CD4-positive, alpha-beta T cell treated with Interleukin-17A for 1 hour (primary cell): ENCODE measurements around the gene COL4A5.

ENCODE experiments used
- DNase-seq: peaks from one replicate; pipeline ENCODE4 v3.0.0-alpha.2; 2020

The COL4A5 gene

DNA sequence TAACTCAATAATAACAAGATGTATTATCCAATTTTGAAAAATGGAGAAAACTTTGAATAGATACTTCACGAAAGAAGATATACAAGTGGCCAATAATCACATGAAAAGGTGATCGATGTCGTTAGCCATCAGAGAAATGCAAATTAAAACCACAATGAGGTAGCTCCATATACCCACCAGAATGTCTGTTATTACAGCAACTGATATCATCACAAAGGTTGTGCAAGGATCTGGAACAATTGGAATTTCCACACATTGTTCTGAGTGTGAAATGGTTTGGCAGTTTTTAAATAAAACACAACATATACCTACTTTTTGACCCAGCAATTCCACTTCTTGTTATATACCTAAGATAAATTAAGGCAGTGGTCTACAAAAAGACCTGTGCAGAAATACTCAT, 225.1 kb downstream of the COL4A5 start:
- DNase-seq = no peak

DNA sequence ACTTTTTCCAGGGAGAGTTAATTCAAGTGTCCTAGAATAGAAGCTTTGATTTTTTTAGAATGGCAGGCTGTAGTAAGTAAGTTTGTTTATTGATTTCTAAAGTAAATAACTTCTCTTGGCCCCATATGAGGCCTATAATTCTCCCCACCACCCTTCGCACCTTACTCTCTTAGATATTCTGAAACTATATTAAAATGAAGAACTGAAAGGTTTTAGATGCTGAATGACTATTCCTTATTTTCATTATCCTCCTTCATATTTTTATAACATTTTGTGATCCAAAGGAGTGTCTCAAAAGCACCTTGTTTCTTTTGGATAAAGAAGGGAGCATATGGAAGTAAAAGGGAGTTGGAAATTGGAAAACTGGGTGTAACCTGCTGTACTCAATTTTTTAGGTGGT, 226.5 kb downstream of the COL4A5 start:
- DNase-seq = no peak

DNA sequence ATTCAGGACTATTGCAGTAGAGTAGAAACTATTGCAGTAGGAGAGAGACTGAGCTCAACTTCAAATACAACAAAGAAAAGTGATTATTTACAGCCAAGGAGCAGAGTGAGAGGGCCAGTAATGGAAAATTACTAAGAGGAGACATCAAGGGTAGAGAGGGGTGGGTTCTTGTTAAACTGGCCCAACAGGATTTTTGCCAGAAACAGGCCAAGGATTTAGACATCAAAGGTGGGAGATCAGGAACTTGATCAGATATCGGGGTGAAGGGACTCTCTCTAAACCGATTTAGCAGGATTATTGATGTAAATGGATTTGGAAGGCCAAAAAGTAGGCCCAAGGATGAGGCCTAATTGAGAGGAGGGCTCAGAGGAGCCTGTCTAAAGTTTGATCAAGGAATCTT, 231.9 kb downstream of the COL4A5 start:
- no peak for DNase-seq

DNA sequence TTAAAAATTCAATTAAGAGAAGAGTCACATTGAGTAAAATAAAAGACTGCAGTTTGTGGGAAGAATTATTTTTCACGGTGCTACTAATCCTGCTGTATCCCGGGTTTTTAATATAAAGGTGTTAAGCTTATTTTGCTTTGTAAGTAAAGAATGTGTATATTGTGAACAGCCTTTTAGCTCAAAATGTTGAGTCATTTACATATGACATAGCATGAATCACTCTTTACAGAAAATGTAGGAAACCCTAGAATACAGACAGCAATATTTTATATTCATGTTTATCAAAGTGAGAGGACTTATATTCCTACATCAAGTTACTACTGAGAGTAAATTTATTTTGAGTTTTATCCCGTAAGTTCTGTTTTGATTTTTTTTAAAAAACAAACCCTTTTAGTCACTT, 257.1 kb downstream of the COL4A5 start:
- no peak for DNase-seq

DNA sequence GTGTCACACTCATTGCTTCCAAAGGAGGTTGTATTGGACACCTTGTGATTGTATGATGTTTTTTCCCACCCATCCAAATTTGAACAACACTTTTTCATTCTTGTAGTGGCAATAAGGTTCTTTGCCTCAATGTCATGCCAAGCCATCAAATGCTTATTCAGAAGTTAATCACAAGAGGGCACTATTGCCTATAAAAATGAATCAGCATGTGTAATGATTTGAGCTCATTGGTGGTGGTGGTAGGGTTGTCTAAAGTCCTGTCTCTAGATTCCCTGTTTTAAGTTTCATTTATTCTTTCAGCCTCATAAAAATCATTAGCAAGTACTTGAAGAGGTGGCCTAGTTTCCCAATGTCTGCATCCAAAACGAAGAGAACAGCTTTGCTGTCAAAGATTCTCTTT, 259.7 kb downstream of the COL4A5 start:
- no peak for DNase-seq

DNA sequence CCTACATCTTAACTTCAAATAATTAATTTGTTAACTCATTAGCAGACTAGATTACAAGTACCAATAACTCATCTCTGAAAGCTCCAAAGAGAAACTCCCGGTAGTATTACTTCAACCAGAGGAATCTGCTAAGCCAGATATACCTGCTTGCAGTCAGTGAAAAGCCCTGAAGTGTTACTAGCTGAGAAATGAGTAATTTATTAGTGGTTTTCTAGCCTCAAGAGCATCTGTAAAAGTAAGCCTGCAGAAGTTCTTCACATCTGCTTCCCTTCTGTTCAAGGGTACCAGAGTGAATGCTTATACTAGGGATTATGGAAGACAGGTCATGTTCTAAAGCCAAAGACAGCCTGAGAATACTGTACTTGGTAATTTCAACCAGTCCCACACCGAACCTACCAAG, 262.0 kb downstream of the COL4A5 start:
- DNase-seq = no peak

DNA sequence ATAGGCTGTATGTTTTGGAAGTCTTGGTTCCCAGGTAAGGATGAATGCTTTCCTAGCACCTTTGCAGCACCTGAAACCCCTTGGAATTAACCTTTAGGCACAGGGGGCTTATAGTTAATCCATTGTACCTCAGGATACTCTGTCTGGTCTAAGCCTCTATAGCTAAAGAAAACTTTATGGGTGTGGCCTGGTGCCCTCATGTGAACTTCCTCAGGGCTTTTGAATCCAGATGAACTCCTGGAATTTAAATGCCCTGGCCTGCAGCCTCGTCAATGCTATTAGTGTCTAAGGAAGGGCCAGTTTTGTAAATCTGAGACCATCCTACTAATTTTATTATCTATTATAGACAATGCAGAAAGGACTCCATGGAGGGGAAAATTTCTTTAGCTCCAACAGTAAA, 262.9 kb downstream of the COL4A5 start:
- no peak for DNase-seq

DNA sequence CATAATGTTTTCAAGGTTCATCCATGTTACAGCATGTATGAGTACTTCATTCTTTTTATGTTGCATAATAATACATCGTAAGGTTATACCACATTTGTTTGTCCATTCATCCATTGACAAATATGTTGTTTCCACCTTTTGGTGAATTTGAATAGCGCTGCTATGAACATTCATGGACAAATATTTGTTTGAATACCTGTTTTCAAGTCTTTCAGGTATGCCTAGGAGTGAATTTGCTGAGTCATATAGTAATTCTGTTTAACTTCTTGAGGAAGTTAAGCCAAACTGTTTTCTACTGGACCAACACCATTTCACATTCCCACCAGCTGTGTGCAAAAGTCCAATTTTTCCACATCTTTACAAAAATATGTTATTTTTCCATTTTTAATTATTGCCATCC, 265.2 kb downstream of the COL4A5 start:
- no peak for DNase-seq

DNA sequence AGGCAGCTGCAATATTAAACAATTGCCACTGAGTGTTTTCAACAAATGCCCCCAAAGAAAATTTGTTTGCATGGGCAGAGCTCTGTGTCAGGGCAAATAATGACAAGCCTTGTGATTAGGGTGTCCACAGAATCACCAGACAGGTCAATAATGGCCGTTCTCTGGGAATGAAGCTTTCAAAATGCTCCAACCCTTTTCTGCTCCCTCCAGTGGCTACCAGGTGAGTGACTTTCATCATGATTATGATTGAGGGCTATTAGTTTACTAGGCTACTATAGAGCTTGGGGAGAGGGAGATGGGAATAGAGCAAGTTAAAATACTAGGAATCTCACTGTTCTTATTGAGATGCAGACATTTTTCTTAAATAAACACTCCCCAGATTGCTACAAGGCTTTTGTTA, 273.2 kb downstream of the COL4A5 start:
- no peak for DNase-seq

DNA sequence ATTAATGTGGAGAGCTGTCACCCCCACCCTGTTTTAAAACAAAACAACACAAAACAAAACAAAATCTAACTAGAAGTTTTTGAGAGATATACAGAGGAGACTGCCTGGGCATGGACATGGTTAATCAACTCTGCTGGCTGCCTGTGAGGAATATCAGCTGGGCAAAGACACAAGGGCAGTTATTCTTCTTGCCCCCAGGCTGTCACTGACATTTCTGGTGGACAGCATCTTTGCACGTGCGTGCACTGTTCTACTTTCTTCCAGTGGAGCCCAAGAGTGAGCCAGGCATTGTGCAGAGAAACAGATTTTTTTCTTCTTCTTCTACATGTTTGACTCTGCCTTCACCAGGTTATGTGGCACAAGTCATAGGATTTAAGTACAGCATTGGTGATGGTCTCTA, 282.9 kb downstream of the COL4A5 start:
- DNase-seq = no peak

DNA sequence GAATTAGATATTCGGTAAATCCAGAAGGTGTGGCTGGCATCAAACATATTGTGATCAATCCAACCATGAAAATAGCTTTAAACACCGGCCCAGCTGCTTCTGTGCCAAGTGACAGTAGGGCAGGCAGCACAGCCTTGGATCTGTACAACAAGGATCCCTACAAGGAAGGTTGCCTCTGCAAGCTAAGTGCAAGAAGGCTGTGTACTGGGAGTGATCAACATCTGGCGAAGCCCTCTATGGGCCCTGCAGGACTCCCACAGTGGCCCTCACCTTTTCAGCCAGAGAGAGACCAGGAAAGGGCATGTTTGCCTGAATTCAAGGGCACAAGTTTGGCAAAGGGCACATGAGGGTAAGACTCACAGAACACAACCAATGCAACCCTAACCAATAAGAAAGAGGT, 287.1 kb downstream of the COL4A5 start:
- no peak for DNase-seq

DNA sequence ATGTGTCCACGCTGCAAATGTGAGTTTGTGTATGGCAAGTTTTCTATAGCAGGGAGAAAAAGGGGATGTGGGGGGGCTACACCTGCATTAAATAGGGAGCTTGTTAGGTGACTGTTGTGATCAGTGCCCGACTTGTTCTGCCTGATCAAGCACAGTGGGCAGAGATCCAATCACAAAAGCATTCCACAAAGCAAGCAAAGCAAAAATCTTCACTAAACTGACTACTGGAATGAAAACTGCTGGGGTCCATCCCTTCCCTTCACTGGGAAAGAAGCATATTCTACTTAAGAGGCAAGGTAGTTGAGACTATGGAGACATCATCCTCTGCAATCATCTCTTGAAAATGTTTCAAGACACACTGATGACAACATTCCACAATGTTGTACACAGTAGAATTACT, 291.5 kb downstream of the COL4A5 start:
- no peak for DNase-seq

DNA sequence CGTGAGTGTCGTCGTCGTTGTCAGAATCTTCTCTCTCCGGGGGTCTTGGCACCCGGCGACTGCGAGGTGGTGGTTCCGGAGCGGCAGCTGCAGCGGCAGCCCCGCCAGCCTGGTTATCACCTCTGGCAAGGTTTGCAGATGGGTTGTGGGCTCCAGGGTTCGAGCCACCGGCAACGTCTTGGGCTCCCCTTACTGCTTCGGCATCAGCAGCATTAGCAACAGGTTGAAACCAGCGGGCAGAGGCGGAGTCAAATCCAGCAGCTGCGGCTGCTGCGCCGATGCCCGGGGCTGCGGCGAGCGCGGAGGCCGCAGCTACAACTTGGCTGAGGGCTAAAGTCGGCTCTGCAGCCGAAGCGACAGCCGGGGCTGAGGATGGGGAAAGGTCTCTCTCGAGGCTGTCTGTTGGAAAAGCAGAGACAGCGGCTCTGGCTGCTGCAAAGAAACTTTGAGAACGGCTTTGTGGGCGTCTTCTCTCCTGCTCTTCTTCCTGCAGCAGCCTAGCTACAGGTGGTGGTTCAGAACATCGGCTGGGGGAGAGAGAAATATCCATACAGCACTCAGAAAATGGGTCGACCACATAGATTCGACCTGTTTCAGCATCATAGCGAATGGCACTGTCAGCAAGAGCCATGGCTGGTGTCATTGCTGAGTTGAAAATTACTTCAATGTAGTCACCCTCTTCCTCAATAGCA, 293.1 kb downstream of the COL4A5 start:
- no peak for DNase-seq

DNA sequence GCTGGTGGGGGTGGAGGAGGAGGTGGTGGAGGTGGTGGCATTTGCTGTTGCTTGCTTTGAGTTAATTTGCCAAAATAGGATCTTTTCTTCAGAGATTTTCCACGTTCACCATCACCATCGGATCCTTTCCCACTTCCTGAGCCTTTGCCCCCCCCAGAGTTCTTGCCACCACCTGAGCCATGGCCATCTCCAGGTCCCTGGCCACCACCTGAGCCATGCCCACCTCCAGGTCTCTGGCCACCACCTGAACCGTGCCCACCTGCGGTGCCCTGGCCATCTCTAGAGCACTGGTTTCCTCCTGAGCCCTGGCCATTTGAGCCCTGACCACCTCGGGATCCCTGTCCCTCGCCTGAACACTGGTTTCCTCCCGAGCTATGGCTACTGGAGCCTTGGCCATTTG, 294.8 kb downstream of the COL4A5 start:
- no peak for DNase-seq

DNA sequence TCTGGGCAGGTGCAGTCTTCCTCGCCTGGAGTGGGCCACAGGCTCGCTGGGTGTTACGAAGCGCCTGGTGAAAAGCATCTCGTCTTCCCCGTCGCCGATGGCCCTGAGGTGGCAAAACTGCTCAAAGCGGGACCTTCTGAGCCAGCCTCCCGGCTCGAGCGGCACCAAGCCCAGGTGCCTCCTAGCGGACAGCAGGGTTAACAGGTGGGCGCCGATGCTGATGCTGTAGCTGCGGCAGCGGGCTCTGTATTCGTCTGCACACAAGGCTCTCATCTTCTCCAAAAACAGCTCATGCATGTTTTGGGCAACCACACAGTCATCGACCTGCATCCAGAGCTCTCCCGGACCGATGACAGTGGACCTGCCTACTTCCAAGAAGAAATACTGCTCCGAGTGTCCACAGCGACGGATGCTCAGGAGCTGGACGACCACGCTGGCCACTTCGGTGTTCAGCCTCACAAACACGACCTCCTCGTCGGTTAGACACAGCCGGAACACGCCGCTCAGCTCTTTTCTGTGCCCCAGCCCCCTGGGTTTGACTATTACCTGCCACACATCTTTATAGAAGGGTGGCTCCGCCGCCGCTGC, 295.5 kb downstream of the COL4A5 start:
- no peak for DNase-seq

DNA sequence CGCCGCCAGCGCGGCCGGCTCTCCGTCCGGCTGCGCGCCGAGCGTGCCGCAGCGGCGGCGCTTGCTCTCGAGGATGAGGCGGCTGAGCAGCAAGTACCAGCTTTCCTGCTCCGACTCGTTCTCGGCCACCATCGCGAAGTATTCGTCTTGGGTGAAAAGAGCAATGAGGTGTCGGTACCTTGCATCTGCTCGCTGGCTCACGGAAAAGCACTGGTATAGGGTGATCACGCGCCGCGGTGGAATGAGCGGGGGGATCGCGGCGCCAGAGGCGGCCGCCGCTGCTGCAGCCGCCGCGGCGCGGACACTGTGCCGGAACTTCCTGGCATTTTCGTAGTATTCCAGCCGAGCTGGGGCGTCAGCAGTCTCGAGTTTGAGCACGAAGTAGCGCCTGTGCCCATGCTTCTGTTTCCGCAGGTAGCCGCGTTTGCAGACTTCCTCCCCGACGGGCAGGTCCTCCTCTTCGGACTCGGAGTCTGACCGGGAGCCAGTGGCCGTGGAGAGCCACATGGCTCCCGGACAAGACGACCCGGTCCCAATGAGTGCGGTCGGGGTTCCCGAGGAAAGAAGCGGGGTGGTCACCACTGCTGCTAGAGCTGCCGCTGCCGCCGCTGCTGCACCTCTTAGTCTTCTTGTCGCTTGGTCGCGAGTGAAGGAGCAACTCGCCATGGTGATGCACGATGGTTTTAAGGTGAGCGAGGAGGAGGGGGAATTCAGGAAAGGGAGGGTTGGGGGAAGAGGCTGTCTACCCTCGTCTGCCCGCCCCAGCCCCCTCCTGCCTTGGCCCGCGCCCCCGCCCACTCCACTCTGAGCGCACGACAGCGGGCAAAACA, 296.3 kb downstream of the COL4A5 start:
- no peak for DNase-seq

DNA sequence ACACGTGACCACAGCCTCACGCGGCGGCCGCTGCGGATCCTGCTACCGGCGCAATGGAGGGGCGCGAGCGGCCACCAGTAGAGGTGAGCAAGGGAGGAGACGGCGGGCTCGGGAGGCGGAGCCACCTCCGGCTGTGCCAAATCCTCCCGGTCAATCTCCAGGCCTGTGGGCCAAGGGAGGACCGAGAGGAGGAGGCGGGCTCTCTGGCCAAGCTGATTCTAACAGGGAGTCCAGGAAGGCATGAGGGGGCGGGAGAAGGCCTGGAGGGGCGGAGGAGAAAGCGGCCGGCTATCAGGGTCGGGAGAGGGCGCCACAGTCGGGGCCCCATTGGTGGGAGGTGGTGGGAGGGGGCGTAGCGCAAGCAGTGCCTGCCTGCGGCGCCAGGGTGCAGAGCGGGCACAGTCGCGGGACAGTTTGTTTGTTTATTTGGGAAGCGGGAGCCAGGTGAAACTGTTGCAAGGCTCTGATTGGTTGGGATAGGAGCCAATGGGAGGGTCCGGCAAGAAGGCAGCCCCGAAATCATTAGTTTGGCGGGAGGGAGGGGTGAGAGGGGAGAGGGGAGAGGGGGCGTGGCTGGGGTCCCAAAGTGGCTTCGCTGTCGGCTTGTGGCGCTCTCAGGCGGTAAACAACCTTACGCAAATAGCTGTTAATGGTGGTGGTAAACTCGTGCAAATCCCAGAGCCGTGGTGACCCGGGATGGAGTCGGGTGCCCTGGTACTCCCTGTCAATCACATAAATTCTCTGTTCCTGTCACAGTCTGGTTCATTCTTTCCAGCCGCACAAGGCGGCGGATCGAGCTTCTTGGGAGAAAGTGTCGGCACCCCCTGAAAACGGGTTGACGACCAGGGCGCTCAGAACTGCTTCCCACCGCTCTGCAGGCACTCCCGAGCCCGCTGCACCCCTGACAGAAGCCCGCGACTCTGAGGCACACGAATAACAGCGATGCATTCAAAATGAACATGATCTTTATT, 297.2 kb downstream of the COL4A5 start, which contains the start of gene IRS4:
TSS of gene IRS4 (minus strand) at position 55 of the 971 bp plus-strand sequence.
- no peak for DNase-seq

DNA sequence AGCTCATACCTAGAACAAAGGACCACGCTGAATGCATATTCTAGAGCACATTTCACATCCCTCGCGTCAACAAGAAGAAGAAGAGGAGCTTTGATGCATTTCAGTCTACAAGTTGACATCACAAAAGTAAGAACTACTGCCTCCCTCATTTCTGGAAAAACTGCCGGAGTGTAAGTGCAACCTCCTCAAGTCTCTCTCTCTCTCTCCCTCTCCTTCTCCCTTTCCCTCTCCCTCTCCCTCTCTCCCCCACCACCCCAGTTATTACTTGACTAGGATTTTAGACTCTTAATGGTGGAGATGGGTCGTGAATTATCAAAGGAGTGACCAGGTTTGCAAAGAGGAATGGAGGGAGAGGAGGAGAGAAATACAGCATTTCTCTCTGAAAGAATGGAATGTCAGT, 298.1 kb downstream of the COL4A5 start:
- no peak for DNase-seq

DNA sequence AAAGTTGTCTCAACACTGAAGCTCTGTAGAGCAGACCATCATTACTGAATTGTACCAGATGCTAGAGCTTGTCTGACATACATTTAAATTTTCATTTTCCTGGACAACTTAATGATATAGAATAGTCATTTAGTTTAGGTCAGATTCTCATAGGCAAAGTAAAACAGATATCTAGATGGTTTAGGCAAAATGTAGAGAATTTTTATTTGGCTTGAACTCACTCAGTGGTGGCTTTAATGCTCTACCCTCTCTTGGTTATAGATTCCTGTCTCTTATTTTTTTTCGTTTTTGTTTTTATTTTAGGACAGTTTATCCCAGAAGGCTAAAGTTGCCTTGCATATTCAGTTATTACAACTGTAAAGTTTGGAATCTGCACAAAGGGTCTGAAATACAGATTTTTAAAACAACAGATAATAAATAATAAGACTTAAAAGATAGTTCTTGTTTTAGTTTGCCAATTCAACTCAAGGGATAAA, 300.7 kb downstream of the COL4A5 start:
- no peak for DNase-seq
